Raji (cell line): ENCODE measurements around the gene OR2V2.

ENCODE experiments used
- POLR2A ChIP-seq: IDR thresholded peaks from 2 replicates; pipeline ENCODE4 v1.6.1; 2011; ENCODE audit warnings: low read depth, low read length, control low read depth; ENCODE audit not compliant: insufficient read depth

Gene OR2V2

DNA sequence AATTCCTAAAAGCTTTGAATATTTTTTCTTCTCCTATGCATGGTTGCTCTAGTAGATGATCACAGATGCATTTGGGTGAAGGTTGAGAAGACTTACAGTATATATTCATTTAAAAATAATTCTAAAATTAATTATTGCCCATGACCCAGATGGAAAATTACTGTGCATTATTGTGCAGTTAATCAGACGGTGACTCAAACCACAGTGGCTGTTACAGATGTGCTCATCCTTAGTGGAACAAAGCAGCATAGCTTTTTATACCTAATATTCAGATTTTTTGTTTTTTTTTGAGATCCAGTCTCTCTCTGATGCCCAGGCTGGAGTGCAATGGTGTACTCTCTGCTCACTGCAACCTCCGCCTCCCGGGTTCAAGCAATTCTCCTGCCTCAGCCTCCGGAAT is 27.1 kb upstream of the OR2V2 start:
- no peak for TF ChIP-seq POLR2A

DNA sequence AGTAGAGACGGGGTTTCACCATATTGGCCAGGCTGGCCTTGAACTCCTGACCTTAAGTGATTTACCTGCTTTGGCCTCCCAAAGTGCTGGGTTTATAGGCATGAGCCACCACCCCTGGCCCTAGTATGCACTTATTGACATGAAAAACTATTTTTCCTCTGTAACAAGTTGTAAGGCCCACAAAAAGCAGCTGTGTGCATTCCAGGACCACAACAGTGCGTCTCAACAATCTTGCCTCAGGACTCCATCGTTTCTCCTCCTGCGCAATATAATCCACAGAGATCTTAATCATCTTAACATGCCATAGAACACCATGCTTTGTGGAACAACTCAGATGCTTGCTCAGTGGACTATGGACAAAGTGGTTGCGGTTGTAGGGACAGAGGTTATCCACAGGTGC is 26.6 kb upstream of the OR2V2 start:
- TF ChIP-seq POLR2A: no peak

DNA sequence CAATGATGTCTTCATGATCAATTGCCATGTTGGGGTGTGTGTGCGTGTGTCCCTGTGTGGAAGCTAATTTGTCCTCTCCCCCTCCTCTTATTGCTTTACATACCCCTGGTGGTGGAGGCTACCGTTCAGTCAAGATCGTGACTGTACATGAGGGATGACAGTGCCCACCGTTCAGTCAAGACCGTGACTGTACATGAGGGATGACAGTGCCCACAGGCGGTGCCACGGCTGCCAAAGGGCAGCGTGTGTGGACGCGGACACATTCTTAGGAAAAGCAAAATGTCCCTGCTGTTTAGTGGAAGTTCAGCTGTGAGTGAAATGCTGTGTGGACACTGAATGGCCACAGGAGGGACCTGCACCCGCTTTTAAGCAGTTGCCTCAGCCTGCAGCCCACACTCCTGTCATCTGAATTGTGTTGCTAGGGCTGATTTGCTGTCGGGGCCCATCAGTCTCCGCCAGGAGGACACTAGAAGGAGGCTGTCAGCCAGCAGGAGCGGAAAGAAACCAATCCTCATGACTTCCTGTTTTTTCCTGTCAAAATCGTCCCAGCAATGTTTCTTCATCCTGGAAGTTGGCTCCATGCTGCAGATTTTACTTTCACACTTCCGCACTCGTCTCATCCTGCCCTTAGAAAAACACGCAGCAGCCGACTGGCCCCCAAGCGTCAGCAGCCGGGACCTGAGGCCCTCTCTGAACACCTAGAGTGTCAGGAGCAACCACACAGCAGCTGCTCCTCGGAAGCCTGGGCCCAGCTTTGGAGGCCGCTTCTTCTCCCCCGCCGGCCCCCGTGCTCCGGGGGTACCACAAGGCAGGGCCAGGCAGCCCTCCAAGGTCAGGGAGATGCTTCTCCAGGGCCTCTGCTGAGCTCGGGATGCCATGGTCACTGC is 25.5 kb upstream of the OR2V2 start:
- no peak for TF ChIP-seq POLR2A

DNA sequence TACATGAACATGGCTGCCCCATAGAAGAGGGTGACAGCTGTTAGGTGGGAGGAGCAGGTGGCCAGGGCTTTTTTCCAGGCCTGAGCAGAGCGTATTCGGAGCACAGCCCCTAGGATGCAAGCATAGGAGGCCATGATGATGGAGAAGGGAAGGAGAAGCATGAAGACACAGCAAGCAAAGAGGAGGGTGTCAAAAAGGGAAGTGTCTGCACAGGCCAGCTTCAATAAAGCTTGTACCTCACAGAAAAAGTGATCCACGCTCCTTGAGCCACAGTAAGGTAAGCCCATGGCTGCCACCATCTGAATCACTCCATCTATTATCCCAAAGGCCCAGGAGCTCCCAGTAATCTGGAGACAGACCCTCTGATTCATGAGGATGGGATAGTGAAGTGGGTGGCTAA is 22.9 kb upstream of the OR2V2 start:
- TF ChIP-seq POLR2A: no peak

DNA sequence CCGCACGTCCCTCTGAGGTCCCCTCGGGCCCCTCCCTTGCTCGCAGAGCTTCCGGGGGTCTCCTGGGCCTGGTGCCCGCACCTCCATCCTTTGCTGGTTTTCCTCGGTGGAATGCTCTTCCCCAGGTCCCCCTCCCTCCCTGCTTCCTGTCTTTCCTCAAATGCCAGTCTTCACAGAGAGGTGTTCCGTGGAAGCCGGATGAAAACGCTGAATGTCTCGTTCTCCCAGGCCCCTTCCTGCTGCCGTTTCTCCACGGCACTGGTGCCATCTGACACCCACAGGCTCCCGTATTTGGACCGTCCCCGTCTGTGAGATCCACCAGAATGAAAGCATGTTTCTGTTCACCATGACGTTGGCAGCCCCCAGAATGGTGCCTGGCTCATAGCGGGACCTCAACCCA is 20.5 kb upstream of the OR2V2 start:
- no peak for TF ChIP-seq POLR2A

DNA sequence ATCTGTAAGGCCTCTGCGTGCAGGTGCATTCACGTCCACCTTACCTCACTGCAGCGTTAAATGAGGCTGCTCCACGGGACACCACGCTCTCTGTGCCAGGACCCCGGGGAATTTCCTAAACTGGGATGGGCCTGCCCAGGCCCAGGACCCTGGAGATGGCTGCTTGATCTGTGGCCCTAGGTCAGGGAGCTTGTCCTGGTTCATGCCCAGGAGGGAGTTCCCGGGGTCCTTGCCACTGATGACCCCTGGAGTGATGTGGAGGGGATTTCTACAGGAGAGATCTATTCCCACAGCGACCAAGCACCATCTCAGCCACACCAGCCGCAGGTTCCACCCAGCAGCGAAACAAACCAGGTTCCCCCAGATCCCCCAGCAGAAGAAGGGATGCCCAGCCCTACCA is 19.9 kb upstream of the OR2V2 start:
- no peak for TF ChIP-seq POLR2A

DNA sequence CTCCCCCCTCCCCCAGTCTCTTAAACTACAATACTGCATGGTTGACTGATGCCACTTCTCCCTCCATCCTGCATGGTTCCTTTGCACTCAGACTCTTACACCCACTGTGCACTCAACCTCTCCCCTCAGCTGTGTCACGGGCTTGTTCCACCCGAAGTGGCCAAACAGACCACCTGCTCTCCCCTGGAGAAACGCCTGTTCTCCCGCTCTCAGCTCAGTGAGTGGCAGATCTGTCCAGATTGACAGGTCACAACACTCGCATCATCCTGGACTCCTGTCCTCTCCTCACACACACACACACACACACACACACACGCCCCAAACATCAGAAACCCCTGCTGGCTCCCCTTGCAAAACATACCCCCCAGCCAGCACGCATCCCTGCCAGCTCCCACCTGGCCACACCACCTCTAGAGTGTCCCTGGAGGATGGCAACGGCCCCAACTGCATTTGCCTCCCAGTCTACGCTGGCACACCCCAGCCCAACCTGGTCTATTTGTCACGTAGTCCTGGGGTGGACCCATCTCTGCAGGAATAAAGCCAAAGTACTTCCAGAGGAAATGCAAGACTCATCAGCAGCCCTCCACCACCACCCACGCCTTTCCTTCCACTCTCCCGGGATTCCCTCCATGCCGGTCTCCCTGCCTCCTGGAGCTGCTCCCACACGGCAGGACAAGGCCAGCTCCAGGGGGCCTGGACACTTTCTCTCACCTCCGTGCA is 19.3 kb upstream of the OR2V2 start:
- no peak for TF ChIP-seq POLR2A

DNA sequence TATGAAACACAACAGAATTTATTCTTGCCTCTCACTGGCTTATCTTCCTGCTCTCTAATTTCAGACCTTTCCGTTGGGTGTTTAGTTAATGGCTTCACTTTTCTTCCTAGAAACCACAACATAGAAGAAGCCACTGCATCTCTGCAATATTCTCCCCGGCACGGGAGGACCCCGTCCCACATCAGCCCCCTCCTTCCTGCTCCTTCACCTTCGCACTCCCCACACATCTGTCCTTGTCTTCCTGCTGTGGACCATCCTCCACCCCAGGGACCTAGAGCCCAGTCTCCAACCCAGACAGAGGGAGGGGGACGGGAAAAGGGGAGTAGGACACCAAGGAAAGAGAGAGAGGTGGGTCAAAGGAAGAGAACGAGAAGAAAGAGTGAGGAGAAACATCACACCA is 17.8 kb upstream of the OR2V2 start:
- no peak for TF ChIP-seq POLR2A

DNA sequence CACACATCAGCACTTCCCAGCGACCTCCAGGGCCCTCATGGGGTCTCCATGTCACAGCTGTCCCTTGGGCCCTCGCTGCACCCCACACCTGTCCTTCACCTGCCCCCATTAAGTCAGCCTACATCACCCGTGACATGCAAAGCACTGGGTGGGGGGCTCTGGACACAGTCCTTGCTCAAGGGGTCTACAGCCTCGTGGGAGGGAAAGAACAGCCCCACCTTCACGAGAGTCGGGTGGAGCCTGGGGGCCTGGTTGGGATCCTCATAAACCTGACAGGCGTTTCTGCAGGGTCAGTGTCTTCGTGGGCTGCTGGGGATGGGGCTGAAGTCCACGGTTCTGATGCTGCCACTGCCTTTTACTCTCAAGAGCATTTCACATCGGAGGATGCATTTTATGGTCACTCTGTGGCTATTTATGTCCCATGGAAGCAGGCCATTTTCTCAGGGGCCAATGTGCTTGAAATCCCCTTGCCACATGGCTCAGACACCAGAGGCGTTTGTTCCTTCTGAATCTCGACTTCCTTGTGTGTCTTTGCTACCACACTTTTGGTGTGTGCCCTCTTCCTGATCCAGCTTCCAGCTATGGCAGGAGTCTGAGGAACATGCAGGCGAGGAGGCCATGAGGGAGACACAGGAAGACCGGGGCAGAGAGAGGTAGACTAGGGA is 16.4 kb upstream of the OR2V2 start, which contains the start of gene OR2V1:
Gene OR2V1 (minus strand): TSS at position 338 of the 665 bp plus-strand sequence. CDS start 5,865 bp downstream, outside the sequence.
- no peak for TF ChIP-seq POLR2A

DNA sequence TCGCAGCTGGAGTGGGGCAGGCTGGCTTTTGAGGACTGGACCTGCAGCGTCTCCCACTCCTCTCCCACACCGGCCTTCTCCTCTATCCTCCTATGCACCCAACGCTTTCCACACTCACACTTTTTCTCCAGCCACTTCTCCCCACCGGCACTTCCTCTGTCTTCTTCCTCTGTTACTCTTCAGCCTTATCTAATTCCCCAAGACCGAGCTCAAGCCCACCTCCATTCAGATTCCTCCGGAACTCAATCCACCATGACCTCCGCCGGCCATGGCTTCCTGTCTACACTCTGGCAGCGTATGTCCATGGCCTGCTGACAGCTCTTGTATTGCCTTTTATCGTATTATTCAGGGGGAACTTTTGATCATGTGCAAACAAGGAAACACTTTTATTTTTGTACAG is 15.9 kb upstream of the OR2V2 start:
- TF ChIP-seq POLR2A: no peak

DNA sequence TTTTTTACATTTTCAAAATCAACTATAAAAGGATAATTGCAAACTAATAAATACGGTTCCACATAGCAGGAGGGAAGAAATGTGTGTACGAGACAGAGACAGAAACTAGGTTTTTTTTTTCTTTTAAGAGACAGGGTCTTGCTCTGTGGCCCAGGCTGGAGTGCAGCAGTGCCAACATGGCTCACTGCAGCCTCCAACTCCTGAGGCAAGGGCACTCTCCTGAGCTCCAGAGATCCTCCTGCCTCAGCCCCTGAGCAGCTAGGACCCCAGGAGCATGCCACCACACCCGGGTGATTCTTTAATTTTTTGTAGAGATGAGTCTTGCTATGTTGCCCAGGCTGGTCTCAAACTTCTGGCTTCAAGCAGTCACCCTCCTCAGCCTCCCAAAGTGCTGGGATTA is 14.3 kb upstream of the OR2V2 start:
- TF ChIP-seq POLR2A: no peak

DNA sequence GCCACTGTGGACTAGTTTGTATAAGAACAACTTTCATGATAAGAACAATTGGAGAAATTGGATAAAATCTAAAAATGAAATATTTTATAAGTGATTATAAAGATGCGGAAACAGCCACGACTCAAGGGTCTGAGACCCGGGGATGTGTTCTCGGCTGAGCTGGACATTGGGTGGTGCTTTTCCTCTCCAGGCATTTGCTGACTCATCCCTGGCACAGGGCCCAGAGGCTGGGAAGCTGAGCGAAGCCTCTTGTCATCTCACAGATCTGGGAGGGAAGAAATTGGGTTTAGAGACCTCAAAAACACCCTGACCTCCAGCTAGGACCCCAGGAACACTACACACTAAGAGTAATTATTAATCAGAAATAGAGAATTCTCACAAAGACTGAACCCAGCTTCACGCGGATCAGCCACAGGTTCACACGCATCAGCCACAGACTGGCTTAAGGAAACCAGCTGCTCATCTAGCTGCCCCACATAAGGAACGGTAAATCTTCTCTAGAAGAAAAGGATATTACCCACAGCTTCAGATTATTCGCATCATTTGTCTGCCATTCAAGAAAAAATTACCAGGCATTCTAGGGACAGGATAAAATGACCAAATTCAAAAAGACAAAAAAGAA is 13.7 kb upstream of the OR2V2 start:
- TF ChIP-seq POLR2A: no peak

DNA sequence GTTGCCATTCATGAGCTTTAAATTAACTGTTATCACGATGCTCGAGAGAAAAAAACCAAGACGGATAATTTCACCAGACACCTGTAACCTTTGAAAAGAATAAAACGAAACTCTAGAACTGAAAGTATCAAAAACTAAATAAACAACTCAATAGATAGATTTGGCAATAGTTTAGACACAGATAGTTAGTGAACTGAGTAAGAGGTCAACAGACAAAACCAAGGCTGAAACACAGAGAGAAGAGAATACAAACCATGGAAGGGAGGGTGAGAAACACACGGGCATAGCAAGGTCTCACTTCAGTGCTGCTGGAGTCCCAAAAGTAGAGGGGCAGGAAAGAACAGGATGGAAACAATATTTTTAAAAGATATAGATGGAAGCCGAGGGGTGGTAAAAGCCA is 13.1 kb upstream of the OR2V2 start:
- no peak for TF ChIP-seq POLR2A

DNA sequence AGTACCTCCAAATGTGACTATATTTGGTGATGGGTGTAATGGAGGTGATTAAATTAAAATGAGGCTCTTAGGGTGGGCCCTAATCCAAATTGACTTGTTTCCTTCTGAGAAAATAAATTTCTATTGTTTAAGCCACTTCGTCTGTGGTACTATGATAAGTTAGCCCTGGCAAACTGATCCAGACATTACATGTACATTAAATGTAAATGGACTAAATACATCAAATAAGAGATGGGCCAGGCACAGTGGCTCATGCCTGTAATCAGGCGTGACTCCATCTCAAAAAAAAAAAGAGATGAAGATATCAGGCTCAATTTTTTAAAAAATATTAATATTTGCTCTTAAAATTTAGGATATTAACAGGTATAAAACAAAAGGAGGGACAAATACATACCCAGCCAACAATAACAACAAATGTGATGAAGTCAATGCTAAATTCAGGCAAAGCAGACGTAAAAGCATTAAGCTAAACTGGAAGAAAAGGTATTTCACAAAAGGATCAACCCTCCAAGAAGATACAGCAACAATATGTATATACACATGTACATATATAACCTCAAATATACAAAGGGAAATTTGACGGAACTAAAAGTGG is 10.9 kb upstream of the OR2V2 start:
- TF ChIP-seq POLR2A: no peak

DNA sequence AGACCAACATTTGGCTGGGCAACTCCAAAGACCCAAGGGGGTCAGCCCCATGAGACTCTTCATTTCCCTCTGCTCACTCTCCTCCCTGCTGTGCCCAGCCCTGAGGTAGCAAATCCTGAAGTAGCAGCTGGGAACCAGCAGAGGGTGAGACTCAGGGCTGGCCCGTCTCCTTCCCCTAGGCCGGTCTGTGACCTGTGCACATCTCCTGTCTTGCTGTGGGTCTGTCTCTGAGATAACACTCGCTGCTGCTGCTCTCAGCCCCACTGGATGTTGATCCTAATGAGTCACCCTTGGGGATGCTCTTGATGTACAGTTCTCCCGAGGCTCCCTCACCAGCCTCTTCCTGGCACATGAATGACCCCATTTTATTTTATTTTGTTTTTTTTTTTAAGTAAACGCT is 9.1 kb upstream of the OR2V2 start:
- TF ChIP-seq POLR2A: no peak
